ENCODE results near the gene CPPED1. TPM values are rescaled to one million over a fixed set of nuclear protein-coding genes. Genes with fewer than 3 reads are reported as not detected.
"Not testable (repeated sequence)": the region's sequence is repeated elsewhere in the genome, so short reads cannot be mapped to it uniquely, and the experiment has no call there.

Gene CPPED1
- total RNA-seq, 4 donors from 2014 or later, result 4.1 to 17.3 (median 12.7) TPM

DNA sequence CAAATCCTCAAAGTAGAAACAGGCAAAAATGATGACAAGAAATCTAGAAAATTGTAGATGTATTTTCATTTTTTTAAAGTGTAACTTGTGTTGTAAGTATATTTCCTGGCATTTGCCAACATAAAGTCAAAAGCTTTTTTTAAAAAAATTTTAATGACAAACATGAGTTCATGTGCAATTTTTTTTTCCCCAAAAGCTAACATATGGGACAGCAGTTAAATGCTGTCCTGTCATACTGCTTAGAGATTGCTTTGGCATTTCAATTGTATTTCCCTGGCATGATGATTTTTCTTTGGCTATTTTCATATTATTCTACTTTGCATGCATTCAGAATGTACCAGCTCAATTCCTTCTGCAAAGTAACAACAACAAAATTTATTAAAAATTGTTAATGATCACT is 24.5 kb upstream of the CPPED1 start:
- no peaks in the 10 kb centered on the region for H3K36me3 ChIP-seq
- no peak overlapping the region for H3K27ac ChIP-seq
- peaks cover 4% of the 10 kb centered on the region for H3K27me3 ChIP-seq
- H3K4me3 ChIP-seq, result no peak overlapping the region
- in situ Hi-C loops (cut with MboI; ENCODE audit: low pct_ligation_motif_present in 1 of 4, low pct_unique_long_range_greater_than_20kb in 1 of 4, low sequenced_read_pairs in 3 of 4) (loop anchor here in 1 of 4 donors (10.0 kb wide), 1 partner anchor 733 kb away; no protein-coding TSS in a partner anchor), intact Hi-C loops (cut with DNase I; ENCODE audit: low total_unique reads) (no loop called here)
- DNase-seq, result no peak
- TF ChIP-seq EP300 (IDR thresholded peaks at IDR 0.05; ENCODE audit: low read depth) (no peak), POLR2A (IDR thresholded peaks at IDR 0.05) (no peak), POLR2AphosphoS5 (IDR thresholded peaks at IDR 0.05) (no peak)
- TF ChIP-seq, protein P1, sequence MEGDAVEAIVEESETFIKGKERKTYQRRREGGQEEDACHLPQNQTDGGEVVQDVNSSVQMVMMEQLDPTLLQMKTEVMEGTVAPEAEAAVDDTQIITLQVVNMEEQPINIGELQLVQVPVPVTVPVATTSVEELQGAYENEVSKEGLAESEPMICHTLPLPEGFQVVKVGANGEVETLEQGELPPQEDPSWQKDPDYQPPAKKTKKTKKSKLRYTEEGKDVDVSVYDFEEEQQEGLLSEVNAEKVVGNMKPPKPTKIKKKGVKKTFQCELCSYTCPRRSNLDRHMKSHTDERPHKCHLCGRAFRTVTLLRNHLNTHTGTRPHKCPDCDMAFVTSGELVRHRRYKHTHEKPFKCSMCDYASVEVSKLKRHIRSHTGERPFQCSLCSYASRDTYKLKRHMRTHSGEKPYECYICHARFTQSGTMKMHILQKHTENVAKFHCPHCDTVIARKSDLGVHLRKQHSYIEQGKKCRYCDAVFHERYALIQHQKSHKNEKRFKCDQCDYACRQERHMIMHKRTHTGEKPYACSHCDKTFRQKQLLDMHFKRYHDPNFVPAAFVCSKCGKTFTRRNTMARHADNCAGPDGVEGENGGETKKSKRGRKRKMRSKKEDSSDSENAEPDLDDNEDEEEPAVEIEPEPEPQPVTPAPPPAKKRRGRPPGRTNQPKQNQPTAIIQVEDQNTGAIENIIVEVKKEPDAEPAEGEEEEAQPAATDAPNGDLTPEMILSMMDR (IDR thresholded peaks at IDR 0.05), result no peak
- no peaks in the 10 kb centered on the region for H3K9me3 ChIP-seq
- no peaks in the 10 kb centered on the region for H3K4me1 ChIP-seq

GRCh38 chr16:12826559-12826958 is 22.9 kb upstream of the CPPED1 start:
- Histone ChIP-seq H3K9me3 (no peaks in the 10 kb centered on the region), H3K27ac (no peak overlapping the region), H3K27me3 (peaks cover 4% of the 10 kb centered on the region), H3K36me3 (no peaks in the 10 kb centered on the region), H3K4me3 (no peak overlapping the region), H3K4me1 (no peaks in the 10 kb centered on the region)
- DNase-seq, result no peak
- WGBS, 2 donors (ENCODE audit: low coverage in 1 of 2), result 35 to 62% methylated on average over 3 of the region's 3 CpGs
- no peak for TF ChIP-seq EP300 (IDR thresholded peaks at IDR 0.05; ENCODE audit: low read depth)
- TF ChIP-seq POLR2A (IDR thresholded peaks at IDR 0.05), result no peak
- TF ChIP-seq, protein P1 (IDR thresholded peaks at IDR 0.05), result no peak
- no peak for TF ChIP-seq POLR2AphosphoS5 (IDR thresholded peaks at IDR 0.05)
- intact Hi-C loops (cut with DNase I; ENCODE audit: low total_unique reads) (no loop called here), in situ Hi-C loops (cut with MboI; ENCODE audit: low pct_ligation_motif_present in 1 of 4, low pct_unique_long_range_greater_than_20kb in 1 of 4, low sequenced_read_pairs in 3 of 4) (loop anchor here in 1 of 4 donors (10.0 kb wide), 1 partner anchor 732 kb away; no protein-coding TSS in a partner anchor)

GRCh38 chr16:12819126-12820117 is 15.7 kb upstream of the CPPED1 start:
- WGBS, 2 donors (ENCODE audit: low coverage in 1 of 2), result 50 to 51% methylated on average over 17 to 18 of the region's 18 CpGs
- Histone ChIP-seq H3K4me1 (no peaks in the 10 kb centered on the region), H3K36me3 (no peaks in the 10 kb centered on the region), H3K9me3 (no peaks in the 10 kb centered on the region), H3K27me3 (no peaks in the 10 kb centered on the region), H3K4me3 (no peak overlapping the region), H3K27ac (no peak overlapping the region)
- intact Hi-C loops (cut with DNase I; ENCODE audit: low total_unique reads) (loop anchor here (5.0 kb wide), 1 partner anchor 722 kb away; no protein-coding TSS in a partner anchor), in situ Hi-C loops (cut with MboI; ENCODE audit: low pct_ligation_motif_present in 1 of 4, low pct_unique_long_range_greater_than_20kb in 1 of 4, low sequenced_read_pairs in 3 of 4) (loop anchor here (10.0 to 25.0 kb wide), 5 partner anchors 357 to 732 kb away; no protein-coding TSS in a partner anchor)
- TF ChIP-seq, protein P1 (IDR thresholded peaks at IDR 0.05), result peak; percentile 81 to 85 (median 83)
- no peak for TF ChIP-seq EP300 (IDR thresholded peaks at IDR 0.05; ENCODE audit: low read depth)
- peak; percentile 73 for DNase-seq

DNA sequence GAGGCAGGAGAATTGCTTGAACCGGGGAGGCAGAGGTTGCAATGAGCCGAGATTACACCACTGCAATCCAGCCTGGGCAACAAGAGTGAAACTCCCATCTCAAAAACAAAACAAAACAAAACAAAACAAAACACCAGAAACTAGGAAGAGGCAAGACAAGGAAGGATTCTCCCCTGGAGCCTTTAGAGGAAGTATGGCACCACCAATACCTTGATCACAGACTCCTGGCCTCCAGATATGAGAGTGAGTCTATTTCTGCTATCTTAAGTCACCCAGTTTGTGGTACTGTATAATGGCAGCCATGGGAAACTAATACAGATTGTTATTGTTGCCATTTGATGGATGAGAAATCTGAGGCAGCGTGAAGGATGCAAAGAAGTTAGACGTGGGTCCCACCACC is 14.6 kb upstream of the CPPED1 start:
- no peak overlapping the region for H3K4me3 ChIP-seq
- in situ Hi-C loops (cut with MboI; ENCODE audit: low pct_ligation_motif_present in 1 of 4, low pct_unique_long_range_greater_than_20kb in 1 of 4, low sequenced_read_pairs in 3 of 4) (loop anchor here (10.0 to 25.0 kb wide), 4 partner anchors 356 to 731 kb away; no protein-coding TSS in a partner anchor), intact Hi-C loops (cut with DNase I; ENCODE audit: low total_unique reads) (loop anchor here (5.0 kb wide), 1 partner anchor 721 kb away; no protein-coding TSS in a partner anchor)
- TF ChIP-seq, protein P1 (IDR thresholded peaks at IDR 0.05), result no peak
- TF ChIP-seq POLR2A (IDR thresholded peaks at IDR 0.05) (no peak), EP300 (IDR thresholded peaks at IDR 0.05; ENCODE audit: low read depth) (no peak), POLR2AphosphoS5 (IDR thresholded peaks at IDR 0.05) (no peak)
- no peak for DNase-seq
- H3K9me3 ChIP-seq, result no peaks in the 10 kb centered on the region
- 82 to 87% methylated on average over 3 to 4 of the region's 4 CpGs for whole genome bisulfite sequencing, 2 donors (ENCODE audit: low coverage in 1 of 2)
- H3K27me3 ChIP-seq, result no peaks in the 10 kb centered on the region
- H3K4me1 ChIP-seq, result no peaks in the 10 kb centered on the region
- H3K36me3 ChIP-seq, result no peaks in the 10 kb centered on the region
- H3K27ac ChIP-seq, result no peak overlapping the region

DNA sequence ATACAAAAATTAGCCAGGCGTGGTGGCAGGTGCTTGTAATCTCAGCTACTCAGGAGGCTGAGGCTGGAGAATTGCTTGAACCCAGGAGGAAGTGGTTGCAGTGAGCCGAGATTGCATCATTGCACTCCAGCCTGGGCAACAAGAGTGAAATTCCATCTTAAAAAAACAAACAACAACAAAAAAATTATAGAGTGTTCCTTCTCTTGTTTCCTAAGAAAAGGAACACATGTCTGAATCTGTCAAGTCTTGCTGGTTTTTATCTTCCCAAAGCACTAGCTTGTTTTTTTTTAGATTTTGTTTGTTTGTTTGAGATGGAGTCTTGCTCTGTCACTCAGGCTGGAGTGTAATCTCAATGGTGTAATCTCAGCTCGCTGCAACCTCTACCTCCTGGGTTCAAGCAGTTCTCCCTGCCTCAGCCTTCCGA is 13.1 kb upstream of the CPPED1 start:
- not testable (repeated sequence) for H3K4me1 ChIP-seq, H3K27me3 ChIP-seq, H3K36me3 ChIP-seq, H3K4me3 ChIP-seq, DNase-seq, H3K27ac ChIP-seq, H3K9me3 ChIP-seq
- WGBS, 2 donors (ENCODE audit: low coverage in 1 of 2), result 43 to 55% methylated on average over 3 to 4 of the region's 4 CpGs
- intact Hi-C loops (cut with DNase I; ENCODE audit: low total_unique reads) (loop anchor here (5.0 kb wide), 1 partner anchor 720 kb away; no protein-coding TSS in a partner anchor), in situ Hi-C loops (cut with MboI; ENCODE audit: low pct_ligation_motif_present in 1 of 4, low pct_unique_long_range_greater_than_20kb in 1 of 4, low sequenced_read_pairs in 3 of 4) (loop anchor here (10.0 to 25.0 kb wide), 4 partner anchors 355 to 730 kb away; no protein-coding TSS in a partner anchor)

Data from transverse colon (tissue), 4 donors.